Karpas-422 (cell line): Measurements from ENCODE around the gene LCNL1. TPM values are rescaled to one million over a fixed set of nuclear protein-coding genes. Genes with fewer than 3 reads are reported as not detected.

Source experiments
- DNase-seq: peaks from one replicate; pipeline ENCODE4 v3.0.0-alpha.2; 2015
- H2AFZ ChIP-seq: fragments of 200-600 bp; sonication (generic); 2 replicates; pipeline ENCODE4 v1.6.1; 2014; ENCODE audit warnings: antibody characterized with exemption, low read length, mixed read lengths
- H3K27ac ChIP-seq: fragments of 200-600 bp; sonication (generic); 2 replicates; pipeline ENCODE4 v1.5.1; 2014; ENCODE audit warnings: mild to moderate bottlenecking, low read length, moderate library complexity
- H3K27me3 ChIP-seq: fragments of 200-600 bp; sonication (generic); 2 replicates; pipeline ENCODE4 v1.6.1; 2014; ENCODE audit warnings: low read length, mixed read lengths
- H3K36me3 ChIP-seq: fragments of 200-600 bp; sonication (generic); 2 replicates; pipeline ENCODE4 v1.6.1; 2014; ENCODE audit warnings: low read length, mixed read lengths; ENCODE audit not compliant: insufficient read depth
- H3K4me1 ChIP-seq: fragments of 200-600 bp; sonication (generic); 2 replicates; pipeline ENCODE4 v1.6.1; 2014; ENCODE audit warnings: mild to moderate bottlenecking, low read length, mixed read lengths
- H3K4me2 ChIP-seq: fragments of 200-600 bp; sonication (generic); 2 replicates; pipeline ENCODE4 v1.6.1; 2014; ENCODE audit warnings: low read length, low read depth, mild to moderate bottlenecking; ENCODE audit not compliant: poor library complexity, severe bottlenecking
- H3K4me3 ChIP-seq: fragments of 200-600 bp; sonication (generic); 2 replicates; pipeline ENCODE4 v1.5.1; 2014; ENCODE audit warnings: mild to moderate bottlenecking, antibody characterized with exemption, low read length, mixed read lengths
- H3K79me2 ChIP-seq: fragments of 200-600 bp; sonication (generic); 2 replicates; pipeline ENCODE4 v1.6.1; 2014; ENCODE audit warnings: mild to moderate bottlenecking, low read length, mixed read lengths
- H3K9ac ChIP-seq: fragments of 200-600 bp; sonication (generic); 2 replicates; pipeline ENCODE4 v1.6.0; 2014; ENCODE audit warnings: low read length
- H3K9me2 ChIP-seq: fragments of 200-600 bp; sonication (generic), shearing (Covaris generic); replicated peaks from 2 replicates; pipeline ENCODE4 v1.6.0; 2014; ENCODE audit warnings: mild to moderate bottlenecking, low read length, moderate library complexity; ENCODE audit not compliant: insufficient read depth
- H3K9me3 ChIP-seq: fragments of 300-700, 200-600 bp; sonication (generic); 2 replicates; pipeline ENCODE4 v1.6.1; 2014; ENCODE audit warnings: low read length, mixed read lengths
- H4K20me1 ChIP-seq: fragments of 200-600 bp; sonication (generic); 2 replicates; pipeline ENCODE4 v1.6.1; 2014; ENCODE audit warnings: mild to moderate bottlenecking, antibody characterized with exemption, low read length, low read depth; ENCODE audit not compliant: insufficient read depth
- total RNA-seq: library from RNA; depleted of rRNA; stranded (reverse); fragments of >200 nt; shearing (Covaris generic); gene quantifications from 2 replicates; pipeline ENCODE4 v1.2.3, GENCODE V29; 2014; ENCODE audit warnings: low replicate concordance

The LCNL1 gene
- total RNA-seq, 1 experiment from 2014 or later = not detected

- H3K36me3 ChIP-seq = no peaks in the 10 kb centered on the region
- H3K4me1 ChIP-seq = peaks cover 22% of the 10 kb centered on the region
- H3K9ac ChIP-seq = peak within 1 kb of the TSS; percentile 95
- H4K20me1 ChIP-seq = peaks cover 5% of the 10 kb centered on the region; the same call in 1 of the 2 replicates
- peak within 1 kb of the TSS; percentile 93 for H3K4me3 ChIP-seq
- H3K9me3 ChIP-seq = no peaks in the 10 kb centered on the region
- DNase-seq = peak; percentile 98
- H3K9me2 ChIP-seq = no peaks in the 10 kb centered on the region
- H2AFZ ChIP-seq = no peak within 1 kb of the TSS
- peaks cover 12% of the 10 kb centered on the region for H3K79me2 ChIP-seq
- H3K27ac ChIP-seq = peak within 1 kb of the TSS; percentile 60
- H3K4me2 ChIP-seq = peak within 1 kb of the TSS; percentile 78
- no peaks in the 10 kb centered on the region for H3K27me3 ChIP-seq
Observed at GRCh38 chr9:136944519-136945332, 38.1 kb upstream of the LCNL1 start, which contains the start of the genes C8G and FBXW5. TSS of gene C8G (plus strand) at chr9:136945243. CDS start at chr9:136945321, 78 bp downstream. TSS of gene FBXW5 (minus strand) at chr9:136944738. CDS start at chr9:136944083, 655 bp downstream.

- H3K27ac ChIP-seq = no peak overlapping the region
- no peaks in the 10 kb centered on the region for H3K9me3 ChIP-seq
- no peaks in the 10 kb centered on the region for H3K36me3 ChIP-seq
- H3K9ac ChIP-seq = no peak overlapping the region
- H3K79me2 ChIP-seq = peaks cover 12% of the 10 kb centered on the region
- no peaks in the 10 kb centered on the region for H3K9me2 ChIP-seq
- no peak overlapping the region for H3K4me3 ChIP-seq
- H4K20me1 ChIP-seq = peaks cover 5% of the 10 kb centered on the region; the same call in 1 of the 2 replicates
- H3K4me2 ChIP-seq = no peak overlapping the region
- H2AFZ ChIP-seq = no peak overlapping the region
- DNase-seq = no peak
- H3K27me3 ChIP-seq = no peaks in the 10 kb centered on the region
- H3K4me1 ChIP-seq = peaks cover 28% of the 10 kb centered on the region
Observed at GRCh38 chr9:136945333-136946227, 37.2 kb upstream of the LCNL1 start.

- Histone ChIP-seq H3K36me3 (no peaks in the 10 kb centered on the region), H3K27me3 (no peaks in the 10 kb centered on the region), H2AFZ (no peak overlapping the region), H3K9me3 (no peaks in the 10 kb centered on the region), H3K79me2 (peaks cover 12% of the 10 kb centered on the region), H4K20me1 (peaks cover 5% of the 10 kb centered on the region; the same call in 1 of the 2 replicates), H3K4me3 (no peak overlapping the region), H3K4me2 (no peak overlapping the region), H3K27ac (no peak overlapping the region), H3K9me2 (no peaks in the 10 kb centered on the region), H3K9ac (no peak overlapping the region), H3K4me1 (peaks cover 29% of the 10 kb centered on the region)
- no peak for DNase-seq
Observed at GRCh38 chr9:136946228-136947027, 36.4 kb upstream of the LCNL1 start.

- Histone ChIP-seq H4K20me1 (peaks cover 5% of the 10 kb centered on the region; the same call in 1 of the 2 replicates), H3K9me3 (no peaks in the 10 kb centered on the region), H2AFZ (no peak overlapping the region), H3K4me2 (no peak overlapping the region), H3K36me3 (no peaks in the 10 kb centered on the region), H3K9me2 (no peaks in the 10 kb centered on the region), H3K79me2 (peaks cover 12% of the 10 kb centered on the region), H3K4me3 (no peak overlapping the region), H3K27me3 (no peaks in the 10 kb centered on the region), H3K9ac (no peak overlapping the region), H3K27ac (no peak overlapping the region), H3K4me1 (peaks cover 29% of the 10 kb centered on the region)
- no peak for DNase-seq
Observed at GRCh38 chr9:136947028-136947891, 35.5 kb upstream of the LCNL1 start.

DNA sequence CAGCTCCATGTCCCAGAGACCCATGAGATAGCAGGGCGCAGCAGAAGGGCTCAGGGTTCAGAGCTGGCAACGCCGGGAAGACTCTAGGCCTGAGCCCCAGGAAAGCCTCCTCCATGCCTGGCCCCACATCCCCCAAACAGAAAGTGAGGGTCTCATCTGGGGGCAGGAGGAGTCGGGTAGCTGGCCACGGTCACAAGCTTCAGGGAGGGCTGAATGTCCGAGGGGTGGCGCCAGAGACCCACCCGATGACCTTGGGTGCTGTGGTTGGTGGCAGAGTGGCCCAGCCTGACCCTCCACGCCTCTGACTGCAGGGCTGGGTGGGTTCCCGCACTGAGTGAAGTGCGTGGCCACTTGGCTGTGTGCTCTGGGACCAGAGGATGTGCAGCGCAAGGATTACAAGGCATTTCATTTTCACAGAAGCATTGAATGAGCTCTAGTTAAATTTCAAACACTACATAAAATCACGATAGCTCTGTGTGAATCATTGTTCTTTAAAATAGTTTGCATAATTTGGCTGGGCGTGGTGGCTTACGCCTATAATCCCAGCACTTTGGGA, 34.8 kb upstream of the LCNL1 start:
- no peak overlapping the region for H2AFZ ChIP-seq
- no peaks in the 10 kb centered on the region for H3K27me3 ChIP-seq
- no peaks in the 10 kb centered on the region for H3K9me3 ChIP-seq
- H3K9me2 ChIP-seq = no peaks in the 10 kb centered on the region
- H3K79me2 ChIP-seq = peaks cover 9% of the 10 kb centered on the region
- H3K27ac ChIP-seq = no peak overlapping the region
- H3K4me2 ChIP-seq = no peak overlapping the region
- H4K20me1 ChIP-seq = peaks cover 5% of the 10 kb centered on the region; the same call in 1 of the 2 replicates
- no peak overlapping the region for H3K9ac ChIP-seq
- H3K4me3 ChIP-seq = no peak overlapping the region
- no peaks in the 10 kb centered on the region for H3K36me3 ChIP-seq
- DNase-seq = peak; percentile 66
- H3K4me1 ChIP-seq = peaks cover 25% of the 10 kb centered on the region

DNA sequence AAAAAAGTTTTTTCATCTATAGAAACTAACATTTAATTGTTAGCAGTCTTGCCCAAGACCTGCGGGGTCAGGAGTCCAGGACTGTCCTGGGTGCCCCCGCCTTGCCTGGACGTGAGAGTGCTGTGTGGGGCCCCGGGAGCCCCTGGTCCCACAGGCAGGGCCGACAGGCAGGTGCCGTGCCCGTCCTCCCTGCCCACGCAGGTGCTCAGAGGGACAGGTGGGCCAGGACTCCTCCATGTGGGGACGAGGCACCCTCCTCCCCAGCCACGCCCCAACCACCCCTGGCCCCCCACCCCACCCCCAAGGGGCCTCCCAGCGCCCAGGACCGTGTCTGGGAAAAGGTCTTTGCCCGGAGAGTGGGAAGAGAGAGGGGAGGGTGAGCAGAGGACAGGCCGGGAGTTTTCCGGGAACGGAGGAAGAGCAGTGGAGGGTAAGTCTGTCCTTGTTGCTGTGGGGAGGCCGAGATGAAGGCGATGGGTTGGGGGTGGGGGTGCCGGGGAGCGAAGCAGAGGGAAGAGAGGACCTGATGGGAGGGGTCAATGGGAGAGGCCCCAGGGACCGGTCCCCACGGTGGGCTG, 33.5 kb upstream of the LCNL1 start:
- Histone ChIP-seq H3K4me1 (peaks cover 20% of the 10 kb centered on the region), H3K36me3 (no peaks in the 10 kb centered on the region), H3K9me3 (no peaks in the 10 kb centered on the region), H3K79me2 (no peaks in the 10 kb centered on the region), H3K9me2 (no peaks in the 10 kb centered on the region), H3K27ac (no peak overlapping the region), H3K9ac (peak overlapping the region; percentile 73), H3K4me2 (peak overlapping the region; percentile 88), H3K27me3 (no peaks in the 10 kb centered on the region), H4K20me1 (no peaks in the 10 kb centered on the region), H2AFZ (0 out of 2 replicates have a peak overlapping the region, but pooled peaks have one; percentile 98), H3K4me3 (peak overlapping the region; percentile 72)
- DNase-seq = no peak
